Cardiac fibroblast (primary cell): Measurements from ENCODE around the gene AKNA.

Experiments used
- DNase-seq, 2 donors: peaks; one replicate each; pipeline versions ENCODE4 v3.0.0 to v3.0.0-alpha.2; 2010; ENCODE audit warnings: low read depth in 2 of 2
- H3K4me3 ChIP-seq, 2 donors: replicated peaks in 1 of 2; 1 replicate in 1 of 2; 2 replicates in 1 of 2; pipeline ENCODE4 v1.5.1; 2011; ENCODE audit warnings: low read depth in 2 of 2, low read length in 2 of 2, mild to moderate bottlenecking in 2 of 2, moderate library complexity in 1 of 2
- CTCF ChIP-seq: IDR thresholded peaks from one replicate; pipeline ENCODE4 v1.5.1; 2011; ENCODE audit warnings: low read depth, mild to moderate bottlenecking, low read length, inconsistent platforms

The AKNA gene

GRCh38 chr9:114307899-114308267 lies 79.9 kb downstream of the AKNA start:
- TF ChIP-seq CTCF = no peak
- DNase-seq = peak; percentile 39 to 49

GRCh38 chr9:114304416-114305188 lies 83.2 kb downstream of the AKNA start:
- DNase-seq = no peak
- no peak overlapping the region for H3K4me3 ChIP-seq
- TF ChIP-seq CTCF = no peak

More at GRCh38 chr9:114307899-114308267, 79.9 kb downstream of the AKNA start:
- no peak overlapping the region for H3K4me3 ChIP-seq

- no peak for DNase-seq
- TF ChIP-seq CTCF = no peak
- H3K4me3 ChIP-seq = no peak overlapping the region
Measured at GRCh38 chr9:114303977-114304376, 83.8 kb downstream of the AKNA start.

GRCh38 chr9:114303571-114303970 lies 84.2 kb downstream of the AKNA start:
- DNase-seq = no peak
- H3K4me3 ChIP-seq = no peak overlapping the region
- no peak for TF ChIP-seq CTCF

- no peak overlapping the region for H3K4me3 ChIP-seq
- TF ChIP-seq CTCF = no peak
- DNase-seq = no peak
Measured at GRCh38 chr9:114302727-114303126, 85.1 kb downstream of the AKNA start.

GRCh38 chr9:114301798-114302565 lies 85.8 kb downstream of the AKNA start:
- no peak for TF ChIP-seq CTCF
- no peak overlapping the region for H3K4me3 ChIP-seq
- no peak for DNase-seq
